GM12873 (cell line): ENCODE data around the gene GALNTL6.

Experiments used
- CTCF ChIP-seq: IDR thresholded peaks from 2 replicates; pipeline ENCODE4 v1.5.1; 2012; ENCODE audit warnings: low read depth, mild to moderate bottlenecking, moderate library complexity, low read length, control low read depth; ENCODE audit not compliant: insufficient read depth; ENCODE audit errors: missing control alignments

GALNTL6 gene

GRCh38 chr4:172692701-172693100 lies 879.5 kb downstream of the GALNTL6 start:
- TF ChIP-seq CTCF: no peak

GRCh38 chr4:172698256-172698655 lies 885.1 kb downstream of the GALNTL6 start:
- no peak for TF ChIP-seq CTCF

- no peak for TF ChIP-seq CTCF
Observed at GRCh38 chr4:172705565-172705964, 892.4 kb downstream of the GALNTL6 start.

GRCh38 chr4:172706000-172706399 lies 892.8 kb downstream of the GALNTL6 start:
- no peak for TF ChIP-seq CTCF

- TF ChIP-seq CTCF: no peak
Observed at GRCh38 chr4:172707622-172708021, 894.4 kb downstream of the GALNTL6 start.

GRCh38 chr4:172708184-172708583 lies 895.0 kb downstream of the GALNTL6 start:
- TF ChIP-seq CTCF: no peak

GRCh38 chr4:172709376-172709775 lies 896.2 kb downstream of the GALNTL6 start:
- no peak for TF ChIP-seq CTCF
